ENCODE data around the gene SLC8A1.

DNA sequence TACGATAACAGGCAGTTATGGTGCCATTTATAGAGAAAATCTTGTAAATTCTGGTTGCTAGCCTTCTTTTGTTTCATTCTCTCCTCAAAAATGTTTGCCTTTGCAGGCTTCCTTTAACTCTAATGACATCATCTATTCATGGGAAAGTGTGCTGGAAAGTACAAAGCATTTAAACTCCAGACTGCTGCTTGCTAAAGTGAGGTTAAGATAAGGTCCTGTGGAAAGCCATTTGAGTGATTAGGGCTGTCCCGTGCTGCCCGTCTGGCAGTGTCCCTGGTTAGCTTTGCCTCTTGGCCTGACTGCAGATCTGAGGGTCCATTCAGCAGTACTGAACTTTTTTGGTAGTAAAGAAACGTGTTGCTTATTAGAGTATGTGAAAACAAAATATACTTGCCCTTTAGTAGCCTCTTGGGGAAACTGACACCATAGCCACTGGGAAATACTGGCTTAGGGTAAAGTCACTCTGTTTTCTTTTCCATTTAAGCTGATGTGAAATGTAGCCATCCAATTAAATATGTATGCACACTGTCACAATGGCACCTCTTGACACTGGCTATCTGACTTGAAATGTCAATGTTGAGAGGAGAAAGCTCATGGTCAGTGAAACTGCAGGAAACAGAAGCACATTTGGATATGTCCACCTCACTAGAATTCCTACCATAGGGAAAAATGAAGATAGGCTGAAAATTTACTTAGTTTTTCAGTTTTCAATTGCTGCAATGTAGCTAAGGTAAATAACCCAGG is 321.5 kb downstream of the SLC8A1 start:
- TF ChIP-seq, protein P1, sequence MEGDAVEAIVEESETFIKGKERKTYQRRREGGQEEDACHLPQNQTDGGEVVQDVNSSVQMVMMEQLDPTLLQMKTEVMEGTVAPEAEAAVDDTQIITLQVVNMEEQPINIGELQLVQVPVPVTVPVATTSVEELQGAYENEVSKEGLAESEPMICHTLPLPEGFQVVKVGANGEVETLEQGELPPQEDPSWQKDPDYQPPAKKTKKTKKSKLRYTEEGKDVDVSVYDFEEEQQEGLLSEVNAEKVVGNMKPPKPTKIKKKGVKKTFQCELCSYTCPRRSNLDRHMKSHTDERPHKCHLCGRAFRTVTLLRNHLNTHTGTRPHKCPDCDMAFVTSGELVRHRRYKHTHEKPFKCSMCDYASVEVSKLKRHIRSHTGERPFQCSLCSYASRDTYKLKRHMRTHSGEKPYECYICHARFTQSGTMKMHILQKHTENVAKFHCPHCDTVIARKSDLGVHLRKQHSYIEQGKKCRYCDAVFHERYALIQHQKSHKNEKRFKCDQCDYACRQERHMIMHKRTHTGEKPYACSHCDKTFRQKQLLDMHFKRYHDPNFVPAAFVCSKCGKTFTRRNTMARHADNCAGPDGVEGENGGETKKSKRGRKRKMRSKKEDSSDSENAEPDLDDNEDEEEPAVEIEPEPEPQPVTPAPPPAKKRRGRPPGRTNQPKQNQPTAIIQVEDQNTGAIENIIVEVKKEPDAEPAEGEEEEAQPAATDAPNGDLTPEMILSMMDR (IDR thresholded peaks at IDR 0.05): no peak
- TF ChIP-seq EP300 (IDR thresholded peaks at IDR 0.05): no peak

All from tibial nerve (tissue), 4 donors.